Measurements from ENCODE around the gene NUP133.
"Not testable (repeated sequence)": the region's sequence is repeated elsewhere in the genome, so short reads cannot be mapped to it uniquely, and the experiment has no call there.

Gene NUP133

DNA sequence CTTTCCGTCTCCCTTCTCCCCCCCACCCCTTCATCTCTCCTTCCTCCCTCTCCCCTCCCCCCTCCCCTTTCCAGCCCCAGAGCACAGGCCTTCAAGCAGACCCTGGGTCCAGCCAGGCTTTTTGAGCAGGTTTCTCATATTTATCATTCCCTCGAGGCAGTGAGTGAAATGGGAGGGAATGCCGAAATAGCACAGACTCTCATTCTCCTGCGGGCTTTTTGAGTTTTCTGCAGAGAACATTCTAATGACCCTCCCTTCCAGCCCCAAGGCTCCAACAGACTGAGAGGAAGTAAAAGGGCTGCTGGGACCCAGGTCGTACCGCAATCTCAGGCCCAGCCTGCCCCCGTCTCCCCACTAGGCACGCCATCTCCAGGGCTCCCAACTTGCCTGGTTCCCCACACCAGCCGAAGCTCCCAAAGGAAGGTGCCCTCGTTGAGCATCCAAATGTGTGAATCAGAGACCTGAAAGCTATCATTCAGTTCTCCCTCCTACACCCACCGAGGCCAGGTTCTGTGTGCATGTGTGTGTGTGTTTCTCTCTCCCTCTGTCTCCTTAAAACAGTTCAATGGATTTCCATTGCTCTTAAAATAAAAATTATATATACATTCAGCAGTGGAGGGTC is 96.6 kb downstream of the NUP133 start:
- no peak for DNase-seq

GRCh38 chr1:229410692-229411433 is 97.3 kb downstream of the NUP133 start:
- DNase-seq: no peak

- no peak for DNase-seq
Measured at GRCh38 chr1:229410370-229410691, 97.8 kb downstream of the NUP133 start.

GRCh38 chr1:229409616-229410369 is 98.3 kb downstream of the NUP133 start:
- DNase-seq: no peak

DNA sequence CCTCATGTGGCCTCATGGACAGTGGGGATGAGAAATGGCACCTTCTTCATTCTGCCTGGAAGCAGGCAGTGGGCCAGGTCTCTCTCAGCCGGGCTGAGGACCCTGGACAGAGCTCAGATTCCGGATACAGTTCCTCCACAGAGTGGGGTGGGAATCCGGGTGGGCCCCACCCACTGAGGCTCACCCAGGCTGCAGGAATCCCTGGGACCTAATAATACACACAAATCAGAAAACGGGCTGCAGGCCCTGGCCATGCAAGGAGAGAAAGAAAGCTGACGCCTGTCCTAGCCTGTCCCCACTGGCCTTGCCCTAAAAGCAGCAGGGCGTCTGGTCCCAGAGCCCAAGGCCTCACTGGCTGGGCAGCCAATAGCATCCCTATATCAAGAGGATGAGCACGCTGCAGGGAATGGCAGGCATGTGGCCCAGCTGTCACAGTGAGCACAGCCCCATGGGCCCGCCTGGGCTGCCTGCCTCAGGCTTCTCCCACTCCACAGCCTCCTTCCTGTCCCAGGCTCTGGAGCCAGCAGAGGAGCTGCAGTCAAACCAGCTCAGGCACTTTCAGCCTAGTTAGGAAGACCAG is 99.6 kb downstream of the NUP133 start:
- no peak for DNase-seq

GRCh38 chr1:229407206-229408026 is 100.7 kb downstream of the NUP133 start:
- no peak for DNase-seq

- no peak for DNase-seq
Measured at GRCh38 chr1:229406798-229407197, 101.3 kb downstream of the NUP133 start.

DNA sequence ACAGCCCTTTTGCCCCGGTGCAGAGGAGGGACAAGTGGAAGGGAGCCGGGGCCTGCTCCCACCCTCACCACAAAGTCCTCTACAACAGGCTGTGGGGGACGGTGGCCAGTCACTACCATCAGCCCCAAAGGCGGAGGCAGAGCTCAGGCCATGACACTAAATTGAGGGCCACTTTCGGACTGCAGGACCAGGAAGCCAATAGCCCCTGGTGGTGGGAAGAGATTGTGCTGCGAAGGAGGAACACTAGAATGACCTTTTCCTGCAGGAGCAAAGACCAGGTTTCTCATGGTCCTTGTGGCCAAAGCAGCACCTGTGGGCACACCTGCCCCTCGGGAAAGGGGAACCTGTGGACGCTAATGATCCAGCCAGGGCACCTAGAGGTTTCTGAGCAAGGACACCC is 104.6 kb downstream of the NUP133 start:
- no peak for DNase-seq

GRCh38 chr1:229402993-229403392 is 105.1 kb downstream of the NUP133 start:
- no peak for DNase-seq

- DNase-seq: not testable (repeated sequence)
Measured at GRCh38 chr1:229402329-229402728, 105.8 kb downstream of the NUP133 start.

DNA sequence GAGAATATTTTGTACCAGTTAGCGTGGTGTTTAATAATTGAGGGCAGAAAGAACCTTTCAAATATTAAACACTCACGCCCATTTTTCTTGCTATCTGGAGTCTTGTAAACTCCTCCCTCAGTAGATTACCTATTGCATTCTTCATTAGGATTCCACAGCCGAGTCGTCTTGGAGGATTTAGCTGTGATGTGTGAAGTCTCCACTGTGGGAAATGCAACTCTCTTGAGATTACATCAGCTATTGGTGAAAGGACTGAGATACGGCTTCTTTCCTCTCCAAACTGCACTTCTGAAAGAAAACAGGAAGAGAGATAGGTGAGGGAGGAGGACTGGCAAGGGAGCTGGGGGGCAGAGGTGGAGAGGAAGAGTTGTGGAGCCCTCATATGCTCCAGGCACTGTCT is 110.4 kb downstream of the NUP133 start:
- no peak for DNase-seq

DNA sequence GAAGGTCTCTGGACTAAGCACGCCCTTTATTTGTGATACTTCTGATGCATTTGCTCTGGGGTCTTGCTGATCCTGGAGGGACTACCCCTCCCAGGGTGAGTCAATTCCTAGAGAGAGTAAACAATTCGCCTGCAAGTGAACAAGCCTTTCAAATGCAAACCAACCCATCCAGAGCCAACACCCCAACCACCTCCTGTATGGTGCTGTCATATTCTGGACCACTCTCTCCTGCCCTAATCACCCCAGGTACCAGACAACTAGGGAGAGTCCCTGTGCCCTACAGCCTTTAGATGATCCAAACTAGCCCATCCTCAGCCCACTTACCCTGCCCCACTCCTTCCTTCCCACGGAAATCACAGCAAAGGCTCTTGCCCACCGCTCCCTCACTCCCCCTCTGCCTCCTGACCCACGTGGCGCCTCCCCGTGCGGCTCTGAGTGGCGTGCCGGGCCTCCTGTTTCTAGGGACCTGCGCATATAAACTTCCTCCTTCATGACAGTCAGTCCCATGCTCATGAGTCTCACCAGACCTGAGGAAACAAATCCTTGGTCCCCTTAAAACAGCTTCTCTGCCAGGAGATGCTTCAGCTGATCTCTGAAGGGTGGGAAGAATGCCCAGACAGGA is 111.4 kb downstream of the NUP133 start:
- no peak for DNase-seq

- DNase-seq: not testable (repeated sequence)
Measured at GRCh38 chr1:229394517-229394916, 113.6 kb downstream of the NUP133 start.

DNA sequence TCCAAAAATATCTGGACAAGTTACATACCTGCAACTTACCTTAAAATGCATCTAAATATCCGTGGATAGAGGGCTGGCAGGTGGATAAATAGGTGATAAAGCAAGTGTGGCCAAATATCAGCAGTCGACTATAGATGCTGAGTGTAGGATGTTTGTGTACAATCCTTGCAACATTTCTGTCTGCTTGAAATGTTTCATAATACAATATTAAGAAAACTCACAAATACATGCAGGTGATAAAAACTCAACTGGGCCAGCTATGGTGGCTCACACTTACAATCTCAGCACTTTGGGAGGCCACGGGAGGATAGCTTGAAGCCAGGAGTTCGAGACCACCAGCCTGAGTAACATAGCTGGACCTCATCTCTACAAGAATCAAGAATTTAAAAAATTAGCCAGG is 115.2 kb downstream of the NUP133 start:
- DNase-seq: no peak
